ENCODE measurements around the gene PLXNA4. TPM values are rescaled to one million over a fixed set of nuclear protein-coding genes. Genes with fewer than 3 reads are reported as not detected.

The PLXNA4 gene
- total RNA-seq, 4 donors from 2014 or later: 5.1 to 7.0 (median 5.3) TPM

DNA sequence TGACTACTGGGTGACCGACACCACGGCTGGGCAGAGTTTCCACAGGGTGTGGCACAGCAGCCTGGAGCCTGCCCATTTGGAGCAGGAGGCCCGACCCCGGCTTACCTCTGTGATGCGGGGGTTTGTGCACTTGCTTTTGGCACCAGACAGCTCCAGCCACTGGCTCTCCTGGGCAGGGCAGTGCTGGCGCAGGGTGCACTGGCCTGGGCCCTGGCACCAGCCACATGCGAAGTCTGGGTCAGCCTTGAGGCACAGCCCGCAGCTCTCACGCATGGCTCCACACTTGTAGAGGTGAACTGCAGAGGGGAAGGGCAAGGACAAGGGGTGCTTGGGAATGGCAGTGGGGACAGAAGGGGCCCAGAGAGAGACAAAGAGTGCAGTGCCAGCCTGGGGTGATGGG lies 373.7 kb downstream of the PLXNA4 start:
- no peak overlapping the region for H3K4me3 ChIP-seq (ENCODE audit: low read depth, poor library complexity, severe bottlenecking)
- WGBS, 2 donors: 87 to 90% methylated on average over 7 to 9 of the region's 9 CpGs
- no peak for DNase-seq (ENCODE audit: low spot score in 2 of 2)
- TF ChIP-seq, protein P1, sequence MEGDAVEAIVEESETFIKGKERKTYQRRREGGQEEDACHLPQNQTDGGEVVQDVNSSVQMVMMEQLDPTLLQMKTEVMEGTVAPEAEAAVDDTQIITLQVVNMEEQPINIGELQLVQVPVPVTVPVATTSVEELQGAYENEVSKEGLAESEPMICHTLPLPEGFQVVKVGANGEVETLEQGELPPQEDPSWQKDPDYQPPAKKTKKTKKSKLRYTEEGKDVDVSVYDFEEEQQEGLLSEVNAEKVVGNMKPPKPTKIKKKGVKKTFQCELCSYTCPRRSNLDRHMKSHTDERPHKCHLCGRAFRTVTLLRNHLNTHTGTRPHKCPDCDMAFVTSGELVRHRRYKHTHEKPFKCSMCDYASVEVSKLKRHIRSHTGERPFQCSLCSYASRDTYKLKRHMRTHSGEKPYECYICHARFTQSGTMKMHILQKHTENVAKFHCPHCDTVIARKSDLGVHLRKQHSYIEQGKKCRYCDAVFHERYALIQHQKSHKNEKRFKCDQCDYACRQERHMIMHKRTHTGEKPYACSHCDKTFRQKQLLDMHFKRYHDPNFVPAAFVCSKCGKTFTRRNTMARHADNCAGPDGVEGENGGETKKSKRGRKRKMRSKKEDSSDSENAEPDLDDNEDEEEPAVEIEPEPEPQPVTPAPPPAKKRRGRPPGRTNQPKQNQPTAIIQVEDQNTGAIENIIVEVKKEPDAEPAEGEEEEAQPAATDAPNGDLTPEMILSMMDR (IDR thresholded peaks at IDR 0.05): no peak
- no peak for TF ChIP-seq POLR2A (IDR thresholded peaks at IDR 0.05)
- intact Hi-C loops (cut with DNase I; ENCODE audit: low total_unique reads): no loop called here

DNA sequence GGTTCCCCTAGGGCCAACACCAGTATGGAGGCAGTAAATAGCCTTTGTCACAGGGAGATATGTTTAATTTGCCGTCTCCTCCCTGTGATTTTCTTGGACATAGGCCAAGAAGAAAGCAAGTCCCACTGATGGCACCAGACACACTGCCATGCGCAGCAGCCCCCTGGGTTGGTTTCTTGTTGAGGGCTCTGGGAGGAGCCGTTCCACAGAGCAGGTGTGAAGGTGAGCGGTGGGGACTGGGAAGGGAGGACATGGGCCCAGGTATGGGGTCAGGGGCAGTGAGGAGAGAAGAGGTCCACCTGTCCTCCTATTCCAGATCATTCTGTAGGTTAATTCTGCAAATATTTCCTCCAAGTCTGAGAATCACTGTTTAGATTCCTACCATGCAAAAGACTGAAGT lies 376.1 kb downstream of the PLXNA4 start:
- no peak for TF ChIP-seq POLR2A (IDR thresholded peaks at IDR 0.05)
- TF ChIP-seq, protein P1 (IDR thresholded peaks at IDR 0.05): no peak
- 84 to 86% methylated on average over 4 of the region's 4 CpGs for WGBS, 2 donors
- H3K4me3 ChIP-seq (ENCODE audit: low read depth, poor library complexity, severe bottlenecking): no peak overlapping the region
- intact Hi-C loops (cut with DNase I; ENCODE audit: low total_unique reads): no loop called here
- DNase-seq (ENCODE audit: low spot score in 2 of 2): no peak

DNA sequence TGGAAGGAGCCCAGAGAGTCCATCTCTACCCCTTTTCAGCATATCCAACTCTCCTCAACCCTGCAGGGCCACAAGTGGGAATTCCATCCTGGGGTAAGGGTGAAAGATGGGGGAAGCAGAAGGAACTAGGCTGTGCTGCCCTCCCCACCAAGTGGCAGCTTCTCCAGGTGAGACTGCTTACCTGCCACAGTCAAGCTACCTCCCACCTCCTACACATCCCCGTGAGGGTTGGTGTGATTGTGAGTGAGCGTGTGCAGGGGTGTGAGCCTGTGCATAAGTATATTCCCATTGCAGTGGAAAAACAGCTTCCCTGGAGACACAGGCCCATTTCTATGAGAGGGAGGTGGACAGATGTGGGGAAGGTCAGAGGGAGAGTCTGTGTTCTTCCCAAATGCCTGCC lies 376.6 kb downstream of the PLXNA4 start:
- DNase-seq (ENCODE audit: low spot score in 2 of 2): no peak
- no peak overlapping the region for H3K4me3 ChIP-seq (ENCODE audit: low read depth, poor library complexity, severe bottlenecking)
- TF ChIP-seq, protein P1 (IDR thresholded peaks at IDR 0.05): no peak
- TF ChIP-seq POLR2A (IDR thresholded peaks at IDR 0.05): no peak
- 76 to 79% methylated on average over 2 of the region's 2 CpGs for WGBS, 2 donors
- intact Hi-C loops (cut with DNase I; ENCODE audit: low total_unique reads): no loop called here

DNA sequence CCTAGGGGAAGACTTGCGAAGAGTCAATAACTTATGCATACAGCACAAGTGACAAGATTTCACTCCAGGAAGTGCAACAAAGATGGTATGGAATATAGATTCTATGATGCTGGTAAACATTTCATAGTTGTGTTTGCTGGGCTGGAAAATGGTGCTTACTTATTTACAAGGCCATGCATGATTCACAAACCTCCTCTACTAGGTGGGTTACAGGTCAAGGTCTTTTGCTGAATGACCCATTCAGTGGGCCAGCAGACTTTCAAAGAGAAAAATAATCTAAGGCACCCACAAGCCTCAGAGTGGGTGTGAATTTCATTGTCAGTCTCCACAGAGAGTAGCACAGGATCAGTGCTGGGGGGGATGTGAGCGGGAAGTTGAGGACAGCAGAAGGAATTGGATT lies 378.5 kb downstream of the PLXNA4 start:
- WGBS, 2 donors: 95 to 100% methylated on average over 2 of the region's 2 CpGs

DNA sequence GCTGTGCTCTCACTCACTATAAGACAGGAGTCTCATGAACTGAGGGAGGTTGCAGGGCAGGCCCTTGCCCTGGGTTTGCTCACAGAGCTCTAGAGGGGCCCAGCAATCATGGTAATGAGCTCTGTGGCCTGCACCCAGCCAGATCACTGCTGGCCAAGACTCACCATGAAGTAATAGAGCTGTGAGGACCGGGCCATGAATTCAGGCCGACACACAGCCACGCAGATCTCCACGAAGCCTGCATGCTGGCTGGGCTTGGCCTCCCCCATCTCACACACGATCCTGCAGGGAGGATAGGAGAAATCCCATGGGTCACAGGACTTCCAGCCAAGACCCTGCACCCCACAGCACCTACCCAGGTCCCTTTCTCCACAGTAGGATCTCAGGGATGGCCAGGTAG lies 382.4 kb downstream of the PLXNA4 start:
- intact Hi-C loops (cut with DNase I; ENCODE audit: low total_unique reads): no loop called here
- no peak overlapping the region for H3K4me3 ChIP-seq (ENCODE audit: low read depth, poor library complexity, severe bottlenecking)
- 87 to 95% methylated on average over 4 to 5 of the region's 5 CpGs for WGBS, 2 donors
- no peak for TF ChIP-seq POLR2A (IDR thresholded peaks at IDR 0.05)
- TF ChIP-seq, protein P1 (IDR thresholded peaks at IDR 0.05): no peak
- DNase-seq (ENCODE audit: low spot score in 2 of 2): no peak

More for the DNA sequence above, 378.5 kb downstream of the PLXNA4 start:
- intact Hi-C loops (cut with DNase I; ENCODE audit: low total_unique reads): no loop called here
- DNase-seq (ENCODE audit: low spot score in 2 of 2): no peak
- TF ChIP-seq POLR2A (IDR thresholded peaks at IDR 0.05): no peak
- TF ChIP-seq, protein P1 (IDR thresholded peaks at IDR 0.05): no peak
- H3K4me3 ChIP-seq (ENCODE audit: low read depth, poor library complexity, severe bottlenecking): no peak overlapping the region

DNA sequence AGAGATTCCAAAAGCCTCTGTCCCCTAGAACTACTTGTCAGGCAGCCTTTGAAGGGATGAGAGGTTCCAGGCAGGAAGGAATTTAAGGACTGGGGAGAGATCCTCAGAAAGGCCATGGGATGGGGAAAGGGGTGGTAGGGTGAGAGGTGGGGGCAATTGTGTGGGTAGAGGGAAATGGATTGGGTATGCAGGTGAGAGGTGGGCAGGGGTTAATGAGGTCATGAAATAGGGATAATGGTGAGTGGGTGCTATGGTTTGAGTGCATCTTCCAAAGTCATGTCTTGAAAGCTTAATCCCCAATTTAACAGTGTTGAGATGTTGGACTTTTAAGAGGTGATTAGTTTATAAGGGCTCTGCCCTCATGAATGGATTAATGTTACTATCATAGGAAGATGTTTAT lies 383.5 kb downstream of the PLXNA4 start:
- no peak for TF ChIP-seq POLR2A (IDR thresholded peaks at IDR 0.05)
- TF ChIP-seq, protein P1 (IDR thresholded peaks at IDR 0.05): no peak
- no peak for DNase-seq (ENCODE audit: low spot score in 2 of 2)
- intact Hi-C loops (cut with DNase I; ENCODE audit: low total_unique reads): no loop called here
- H3K4me3 ChIP-seq (ENCODE audit: low read depth, poor library complexity, severe bottlenecking): no peak overlapping the region

Measured in lower leg skin (tissue), 4 donors.